HG03457 (cell line): ENCODE measurements around the gene NUDT4.
"Not testable (repeated sequence)": the region's sequence is repeated elsewhere in the genome, so short reads cannot be mapped to it uniquely, and the experiment has no call there.

Experiments
- ATAC-seq: cut with Tn5 transposase; IDR thresholded peaks from one replicate; pipeline ENCODE4 v1.9.1; 2021; ENCODE audit warnings: moderate number of reproducible peaks; ENCODE audit not compliant: unreplicated experiment

Gene NUDT4

DNA sequence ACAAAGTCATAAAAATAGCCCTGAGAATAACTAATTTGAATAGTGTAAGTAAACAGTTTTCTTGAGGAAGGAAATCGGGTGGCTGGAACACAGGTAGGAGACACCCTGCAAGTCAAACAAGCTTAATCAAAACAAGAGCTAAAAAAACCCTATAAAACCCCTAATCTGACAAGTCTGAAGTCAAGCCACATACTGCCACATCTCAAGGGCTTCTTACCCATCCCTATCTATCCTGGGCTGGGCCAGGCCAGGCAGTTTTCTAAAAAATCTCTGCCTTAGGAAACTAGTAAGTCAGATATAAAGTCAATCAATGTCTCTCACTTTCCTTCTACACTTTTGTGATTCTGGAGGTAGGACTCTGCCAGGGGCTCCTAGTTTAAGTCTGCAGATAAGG lies 48.7 kb downstream of the NUDT4 start:
- ATAC-seq, result no peak

DNA sequence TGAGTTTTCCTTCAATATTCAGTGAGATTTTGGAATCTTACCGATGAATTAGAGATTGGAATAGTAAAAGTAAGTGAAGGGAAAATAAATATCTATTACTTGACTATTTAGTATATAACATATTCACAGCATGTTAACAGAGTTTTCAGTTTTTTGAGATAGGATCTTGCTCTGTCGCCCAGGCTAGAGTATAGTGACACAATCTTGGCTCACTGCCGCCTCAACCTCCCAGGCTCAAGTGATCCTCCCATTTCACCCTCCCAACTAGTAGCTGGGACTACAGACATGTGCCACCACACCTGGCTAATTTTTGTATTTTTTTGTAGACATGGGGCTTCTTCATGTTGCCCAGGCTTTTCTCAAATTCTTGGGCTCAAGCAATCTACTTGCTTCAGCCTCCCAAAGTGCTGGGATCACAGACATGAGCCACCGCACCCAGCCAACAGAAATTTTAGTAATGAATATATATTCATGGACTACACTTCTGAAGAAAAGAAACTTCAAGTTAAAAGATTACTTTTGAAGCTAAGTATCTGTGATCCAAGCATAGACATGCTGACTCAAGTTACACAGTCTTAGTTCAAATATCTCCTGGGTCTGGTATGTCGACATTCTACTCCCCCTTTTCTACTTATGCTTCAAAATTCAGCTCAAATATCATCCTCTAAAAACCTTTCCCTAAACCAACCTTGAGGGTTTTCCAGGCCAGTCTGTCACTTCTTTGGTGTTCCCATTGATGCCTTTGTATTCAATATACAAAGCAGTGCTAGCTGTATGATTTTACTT lies 50.2 kb downstream of the NUDT4 start:
- no peak for ATAC-seq

DNA sequence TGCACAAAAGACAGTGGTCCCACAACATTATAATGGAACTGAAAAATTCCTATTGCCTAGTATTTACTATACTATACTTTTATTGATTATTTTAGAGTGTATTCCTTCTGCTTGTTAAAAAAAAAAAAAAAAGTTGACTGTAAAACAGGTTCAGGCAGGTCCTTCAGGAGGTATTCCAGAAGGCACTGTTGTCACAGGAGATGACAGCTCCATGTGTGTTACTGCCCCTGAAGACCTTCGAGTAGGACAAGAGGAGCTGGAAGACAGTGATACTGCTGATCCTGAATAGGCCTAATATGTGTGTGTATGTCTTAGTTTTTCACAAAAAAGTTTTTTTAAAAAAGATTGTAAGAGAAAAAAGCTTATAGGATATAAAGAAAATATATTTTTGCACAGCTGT lies 51.7 kb downstream of the NUDT4 start:
- ATAC-seq, result no peak

DNA sequence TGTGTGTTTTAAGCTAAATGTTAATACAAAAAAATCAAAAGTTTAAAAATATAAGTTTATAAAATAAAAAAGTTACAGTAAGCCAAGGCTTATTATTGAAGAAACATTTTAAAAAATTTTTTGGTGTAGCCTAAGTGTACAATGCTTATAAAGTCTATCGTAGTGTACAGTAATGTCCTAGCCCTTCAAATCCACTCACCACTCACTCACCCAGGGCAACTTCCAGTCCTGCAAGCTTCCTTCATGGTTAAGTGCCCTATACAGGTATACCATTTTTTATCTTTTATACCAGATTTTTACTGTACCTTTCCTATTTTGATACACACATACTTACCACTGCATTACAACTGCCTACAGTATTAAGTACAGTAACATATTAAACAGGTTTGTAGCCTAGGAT lies 52.1 kb downstream of the NUDT4 start:
- ATAC-seq, result no peak

DNA sequence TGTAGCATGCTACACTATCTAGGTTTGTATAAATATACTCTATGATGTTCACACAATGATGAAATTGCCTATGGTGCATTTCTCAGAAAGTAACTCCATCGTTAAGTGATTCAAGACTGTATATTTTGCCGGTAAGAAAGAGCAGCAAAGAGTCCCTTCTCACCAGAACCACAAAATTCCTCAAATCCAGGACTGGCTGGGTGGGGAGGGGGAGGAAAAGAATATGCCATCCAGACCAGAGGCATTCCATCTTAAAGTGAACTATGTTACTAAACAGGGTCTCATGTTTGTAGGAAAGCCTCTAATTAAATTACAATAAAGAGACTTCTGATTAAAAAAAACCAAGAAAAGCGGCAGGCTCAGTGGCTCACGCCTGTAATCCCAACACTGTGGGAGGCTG lies 52.6 kb downstream of the NUDT4 start:
- ATAC-seq, result no peak

DNA sequence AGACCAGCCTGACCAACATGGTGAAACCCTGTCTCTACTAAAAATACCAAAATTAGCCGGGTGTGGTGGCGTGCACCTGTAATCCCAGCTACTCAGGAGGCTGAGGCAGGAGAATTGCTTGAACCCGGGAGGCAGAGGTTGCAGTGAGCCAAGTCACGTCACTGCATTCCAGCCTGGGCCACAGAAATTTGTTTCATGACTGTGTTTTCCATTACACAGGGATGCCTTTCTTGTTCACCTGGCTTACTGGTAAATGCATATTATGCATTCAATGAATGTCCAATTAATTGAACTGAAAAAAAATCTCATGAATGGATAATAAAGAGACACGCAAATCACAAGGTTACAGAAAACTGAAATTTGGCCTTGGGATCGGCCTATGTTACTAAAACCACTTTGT lies 54.3 kb downstream of the NUDT4 start:
- not testable (repeated sequence) for ATAC-seq

DNA sequence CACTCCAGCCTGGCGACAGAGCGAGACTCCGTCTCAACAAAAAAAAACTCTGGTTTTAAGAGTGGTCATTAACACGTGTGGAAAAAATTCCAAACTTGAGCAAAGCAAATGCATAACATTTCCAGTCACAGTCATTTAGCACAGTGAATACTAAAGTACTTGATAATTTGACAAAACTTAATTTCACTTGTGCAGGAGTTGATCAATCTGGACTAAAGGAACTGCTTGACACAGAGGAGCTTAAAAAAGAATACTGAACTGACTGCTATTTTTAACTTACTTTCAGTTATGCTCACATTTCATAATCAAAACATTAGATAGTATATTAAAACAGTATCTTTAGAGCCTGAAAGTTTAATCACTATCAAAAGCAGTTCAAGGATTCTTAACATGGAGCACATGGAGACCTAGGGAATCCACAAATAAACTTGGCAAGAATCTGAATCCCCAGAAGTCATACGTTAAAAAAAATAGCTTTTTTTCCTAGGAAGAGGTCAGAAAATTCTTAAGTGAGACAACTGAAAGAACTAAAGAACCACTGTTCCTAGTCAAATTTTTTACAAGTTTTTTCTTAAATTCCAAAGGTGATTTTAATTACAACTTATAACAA lies 56.6 kb downstream of the NUDT4 start:
- ATAC-seq, result no peak

DNA sequence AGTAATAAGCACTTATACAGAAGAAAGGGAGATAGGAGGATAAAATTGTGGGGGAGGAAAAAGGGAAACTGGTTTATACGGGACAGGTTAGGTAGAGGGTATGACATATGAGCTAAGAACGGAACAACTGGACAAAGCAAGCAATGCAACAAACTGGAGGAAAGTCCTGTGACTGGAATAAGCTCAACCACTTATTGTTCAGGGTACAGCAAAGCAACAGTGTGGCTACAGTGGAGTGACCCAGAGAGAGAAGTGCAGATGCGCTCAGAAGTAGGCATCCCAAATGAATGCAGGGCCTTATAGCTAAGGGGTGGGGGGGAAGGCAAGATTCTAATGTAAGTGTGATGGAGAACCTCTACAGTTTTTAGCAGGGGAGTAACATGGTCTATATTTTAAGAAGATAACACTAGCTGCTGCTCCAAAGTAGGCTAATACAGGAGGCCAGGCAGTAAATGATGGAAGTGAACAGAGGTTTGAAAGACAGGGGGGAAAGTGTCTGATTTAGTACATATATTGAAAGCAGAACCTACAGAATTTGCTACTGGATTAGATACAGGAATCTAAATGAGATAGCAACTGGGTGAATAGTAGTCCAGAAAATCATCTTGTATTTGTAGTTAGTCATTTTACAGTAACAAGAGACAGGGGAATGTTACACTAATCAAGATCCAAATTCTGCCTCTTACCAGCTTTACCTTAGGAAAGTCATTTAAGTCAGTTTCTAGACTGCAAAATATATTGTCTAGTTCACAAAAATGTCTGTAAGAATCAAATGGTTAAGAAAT lies 60.7 kb downstream of the NUDT4 start:
- ATAC-seq, result no peak

DNA sequence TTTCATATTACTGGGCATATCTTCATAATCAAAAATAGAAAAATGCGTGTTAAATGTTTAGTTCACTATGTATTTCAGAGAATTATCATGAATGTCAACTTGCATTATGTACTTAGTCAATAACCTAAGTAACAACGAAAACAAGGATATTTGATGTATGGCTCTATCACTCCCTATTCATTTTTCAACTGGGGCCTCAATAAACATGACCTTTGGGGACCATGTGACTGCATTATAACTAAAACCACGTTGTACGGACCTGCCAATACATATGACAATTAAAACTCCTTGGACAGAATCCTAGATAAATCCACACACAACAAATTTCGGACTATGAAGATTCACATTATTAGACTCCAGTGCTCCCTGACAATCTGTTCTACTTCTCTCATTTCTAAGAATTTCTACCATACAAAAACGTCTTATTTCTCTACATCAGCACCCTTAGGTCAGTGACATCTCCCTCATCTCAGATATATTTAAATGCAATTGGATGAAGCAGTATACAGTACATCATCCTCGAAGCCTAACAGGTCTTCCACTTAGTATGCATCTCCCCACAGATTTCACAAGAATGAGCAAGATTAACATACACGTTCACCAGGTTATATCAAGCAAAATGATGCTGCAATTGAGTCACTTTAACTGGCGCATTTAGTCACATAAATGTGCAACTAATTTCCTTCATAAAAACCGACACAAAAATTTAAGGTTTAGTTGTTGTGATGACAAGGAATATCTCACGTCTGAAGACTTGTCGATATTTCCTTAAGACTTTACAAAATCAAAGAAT lies 62.5 kb downstream of the NUDT4 start:
- ATAC-seq, result no peak

DNA sequence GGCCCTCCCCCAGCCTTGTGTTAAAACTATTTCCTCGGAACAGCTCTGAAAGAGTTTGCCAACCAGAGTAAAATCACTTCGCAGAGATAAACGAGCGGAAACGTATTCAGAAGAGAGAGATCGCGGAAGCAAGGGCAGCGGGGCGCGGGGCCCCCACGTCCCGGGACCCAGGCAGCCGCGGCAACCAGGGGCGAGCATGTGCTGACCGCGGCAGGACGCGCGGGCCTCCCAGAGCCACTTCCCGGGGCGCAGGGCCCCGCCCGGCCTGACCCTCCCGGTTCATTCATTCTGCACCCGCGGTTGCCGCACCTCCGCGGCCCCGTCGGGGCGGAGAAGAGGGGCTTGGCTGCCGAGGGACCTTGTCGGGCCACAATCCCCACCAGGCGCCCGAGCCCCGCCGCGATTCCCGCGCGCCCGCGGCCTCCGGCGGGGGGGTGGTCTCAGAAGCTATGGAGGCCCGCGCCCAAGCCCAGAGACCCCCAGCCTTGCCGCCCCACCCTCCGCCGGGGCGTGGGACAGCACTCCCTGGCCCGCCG lies 63.4 kb downstream of the NUDT4 start:
- no peak for ATAC-seq

DNA sequence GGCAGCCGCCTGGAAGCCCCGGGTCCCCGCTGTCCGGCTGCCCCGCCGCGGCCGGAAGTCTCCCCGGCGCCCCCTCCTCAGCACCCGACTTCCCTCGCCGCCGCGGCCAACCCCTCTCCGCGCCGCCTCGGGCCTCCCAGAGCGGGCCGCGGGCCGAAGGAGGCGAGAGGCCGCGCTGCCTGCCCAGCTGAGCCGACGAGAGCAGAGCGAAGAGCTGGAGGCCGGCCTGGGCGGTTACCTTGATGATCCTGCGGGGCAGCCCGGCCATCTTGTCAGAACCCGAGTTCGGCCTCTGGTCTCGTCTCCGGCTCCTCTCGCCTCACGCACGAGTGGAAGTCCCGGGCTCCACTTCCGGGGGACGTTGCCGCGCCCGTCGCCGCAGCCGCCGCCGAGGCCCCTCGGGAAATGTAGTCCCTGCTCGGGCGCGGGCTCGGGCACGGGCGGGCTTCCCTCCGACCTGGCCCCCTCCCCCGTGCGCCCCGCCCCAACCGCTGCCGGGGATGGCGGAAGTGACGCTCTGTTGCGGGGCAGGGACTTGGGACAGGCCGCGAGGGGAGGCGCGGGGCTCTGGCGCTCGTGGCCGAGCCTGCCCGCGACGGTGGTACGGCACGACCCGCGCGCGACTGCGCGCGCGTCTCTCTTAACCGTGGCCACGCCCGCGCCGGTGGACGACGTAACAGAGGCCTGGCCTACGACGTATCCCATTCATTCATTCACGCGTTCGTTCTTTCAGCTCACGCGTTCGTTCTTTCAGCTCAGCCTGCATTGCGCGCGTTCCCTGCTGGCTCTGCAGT lies 64.1 kb downstream of the NUDT4 start, which contains the start of gene UBE2N:
UBE2N (minus strand) TSS at position 331 of the 794 bp plus-strand sequence; CDS start at position 268, 63 bp downstream.
- peak; percentile 73 for ATAC-seq

DNA sequence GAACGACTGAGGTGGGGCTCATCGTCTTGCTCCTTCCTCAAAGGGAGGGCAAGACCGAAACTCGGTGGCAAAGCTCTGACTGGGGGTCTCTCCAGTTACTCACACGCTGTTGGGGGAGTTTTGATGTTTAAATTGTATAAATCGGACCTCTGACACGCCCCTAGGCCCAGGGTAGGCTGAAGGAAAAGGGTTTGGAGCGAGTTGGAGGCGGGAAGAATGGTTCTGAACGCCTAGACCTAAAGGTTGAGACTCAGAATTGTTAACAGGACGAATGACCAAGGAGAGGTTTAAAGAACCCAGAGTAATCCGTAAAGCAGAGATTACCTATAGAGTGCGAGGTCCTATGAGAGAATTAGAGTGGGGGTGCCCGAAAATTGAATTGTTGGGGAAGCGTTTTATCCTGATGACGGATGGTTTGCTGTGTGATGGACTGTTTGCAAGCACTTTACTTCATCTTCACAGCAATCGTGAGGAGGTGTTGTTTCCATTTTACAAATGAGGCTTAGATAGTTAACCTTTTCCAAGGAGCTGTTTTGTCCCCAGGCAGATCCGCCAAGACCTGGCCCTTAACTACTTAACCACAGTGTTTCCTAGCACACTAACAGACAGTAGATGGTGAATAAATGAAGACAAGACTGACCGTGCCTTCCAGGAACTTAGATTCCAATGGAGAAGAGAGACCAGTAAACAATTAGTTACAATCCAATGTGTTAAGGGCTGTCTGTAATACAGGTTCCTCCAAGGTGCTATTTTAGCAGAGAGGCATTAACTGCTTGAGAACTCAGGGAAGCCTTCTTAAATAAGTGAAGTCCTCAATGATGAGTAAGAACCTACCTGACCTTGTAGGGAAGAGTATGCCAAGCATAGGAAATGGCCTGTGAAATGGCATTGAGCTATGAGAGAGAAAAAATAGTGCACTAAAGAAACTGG lies 65.0 kb downstream of the NUDT4 start:
- no peak for ATAC-seq

DNA sequence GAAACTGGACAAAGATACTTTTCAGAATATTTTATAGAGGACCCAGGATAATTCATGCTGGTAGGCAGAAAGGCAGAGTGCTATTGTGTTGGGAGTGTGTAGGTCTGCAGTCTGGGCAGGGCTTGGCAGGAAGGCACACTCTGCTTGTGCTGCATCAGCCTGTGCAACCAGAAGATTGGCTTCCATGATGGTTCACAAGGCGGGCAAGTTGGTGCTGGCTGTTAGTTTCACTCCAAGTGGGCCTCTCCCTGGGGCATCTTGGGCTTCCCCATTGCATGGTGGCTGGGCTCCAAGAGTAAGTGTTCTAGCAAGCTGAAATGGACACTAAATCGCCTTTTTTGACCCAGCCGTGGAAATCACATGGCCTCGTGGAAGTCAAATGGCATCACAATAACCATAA lies 65.9 kb downstream of the NUDT4 start:
- no peak for ATAC-seq

DNA sequence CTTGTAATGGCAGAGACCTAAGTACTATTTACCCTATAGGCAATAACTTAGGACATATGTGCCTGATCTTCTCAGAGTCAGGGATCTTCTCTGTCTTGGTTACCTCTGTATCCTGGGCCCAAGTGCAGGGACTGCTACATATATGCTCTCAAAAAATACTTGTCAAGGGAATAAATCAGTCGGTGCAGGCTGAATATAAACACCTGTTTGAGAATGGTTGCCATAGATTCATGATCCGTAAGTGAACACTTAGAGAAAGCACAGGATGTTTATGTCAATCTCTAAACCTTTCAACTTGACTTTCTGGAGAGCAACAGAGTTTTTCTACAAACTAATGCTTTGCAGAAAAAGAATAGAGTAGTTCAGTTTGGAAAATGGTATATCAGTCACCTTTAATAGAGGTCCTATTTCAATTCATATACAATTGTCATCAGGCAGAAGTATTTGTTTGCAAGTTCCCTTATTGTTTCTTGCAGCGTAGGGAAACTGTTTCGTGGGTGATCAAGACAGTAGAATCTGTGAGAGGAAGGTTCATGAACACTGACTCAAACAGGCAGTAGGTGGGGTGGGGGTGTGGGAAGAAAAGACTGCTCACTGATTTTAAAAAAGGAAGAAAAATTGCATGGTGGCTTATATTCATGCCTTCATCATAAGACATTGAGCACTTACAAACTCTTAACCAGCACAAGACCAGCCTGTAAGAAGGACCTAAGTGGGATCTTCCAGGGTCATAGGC lies 70.0 kb downstream of the NUDT4 start:
- ATAC-seq, result no peak

DNA sequence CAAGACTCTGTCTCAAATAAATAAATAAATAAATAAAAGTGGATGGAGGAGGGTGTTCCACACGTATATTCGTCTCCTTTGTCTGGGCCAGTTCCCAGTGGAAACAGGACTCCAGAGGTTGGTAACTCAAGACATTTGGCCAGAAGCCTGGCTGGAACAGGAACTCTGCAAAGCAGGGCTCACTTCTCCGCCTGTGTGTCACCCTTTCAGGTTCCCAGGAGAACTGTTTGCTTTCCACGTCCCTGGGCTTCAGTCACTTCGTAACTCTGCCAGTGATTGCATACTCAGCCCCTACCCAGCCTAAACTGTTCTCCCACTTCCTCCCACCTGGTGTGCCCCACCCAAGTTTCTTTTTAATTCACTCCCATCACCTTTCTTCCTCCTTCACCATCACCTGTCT lies 71.1 kb downstream of the NUDT4 start:
- no peak for ATAC-seq

DNA sequence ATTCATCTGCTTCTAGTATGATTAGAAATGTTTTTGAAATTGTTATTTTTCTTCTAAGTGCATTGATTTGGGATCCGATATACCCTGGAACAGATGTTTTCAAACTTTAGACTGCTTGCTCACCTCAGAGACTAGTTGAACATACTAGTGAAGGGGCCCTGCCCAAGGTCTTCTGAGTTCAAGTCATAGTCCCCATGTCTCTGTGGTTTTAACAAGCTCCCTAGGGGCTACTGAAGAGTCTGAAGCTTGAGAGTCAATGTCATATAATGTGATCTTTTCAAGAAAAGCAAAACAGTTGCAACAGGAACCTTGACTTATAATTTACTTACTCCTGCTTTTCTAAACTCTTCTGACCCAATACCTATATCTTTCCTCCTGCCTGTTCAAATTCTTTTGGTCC lies 71.6 kb downstream of the NUDT4 start:
- no peak for ATAC-seq

DNA sequence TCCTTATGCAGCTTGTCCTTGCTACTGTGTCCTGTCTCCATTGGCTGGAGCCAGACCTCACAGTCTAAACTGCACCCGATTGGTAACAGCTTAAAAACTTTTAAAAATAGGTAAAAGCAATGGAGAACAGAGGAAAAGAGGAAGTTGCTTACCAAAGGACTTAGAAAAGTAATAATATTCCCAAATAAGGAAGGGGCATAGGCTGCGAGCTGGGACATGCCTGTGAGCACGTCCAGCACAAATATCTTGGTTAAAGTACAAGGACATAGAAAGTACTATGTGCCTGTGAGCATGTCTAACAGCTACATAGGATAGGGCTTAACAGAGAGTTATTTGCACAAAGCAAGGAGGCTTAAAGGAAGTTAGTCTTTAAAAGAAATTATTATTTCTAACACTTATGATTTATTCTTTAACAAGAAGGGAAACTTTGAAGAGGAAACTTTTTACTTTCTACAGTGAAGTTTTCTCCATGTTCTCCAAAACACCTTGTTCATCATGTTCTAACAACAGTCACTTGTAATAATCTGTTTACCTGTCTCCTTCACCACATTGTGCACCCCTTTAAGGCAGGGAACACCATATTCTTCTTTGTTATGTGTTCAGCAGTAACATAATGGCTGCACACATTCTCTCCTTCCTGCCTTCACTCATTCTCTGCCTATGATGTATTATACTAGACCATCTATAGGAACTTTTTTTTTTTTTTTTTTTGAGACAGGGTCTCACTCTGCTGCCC lies 73.9 kb downstream of the NUDT4 start:
- ATAC-seq, result no peak

DNA sequence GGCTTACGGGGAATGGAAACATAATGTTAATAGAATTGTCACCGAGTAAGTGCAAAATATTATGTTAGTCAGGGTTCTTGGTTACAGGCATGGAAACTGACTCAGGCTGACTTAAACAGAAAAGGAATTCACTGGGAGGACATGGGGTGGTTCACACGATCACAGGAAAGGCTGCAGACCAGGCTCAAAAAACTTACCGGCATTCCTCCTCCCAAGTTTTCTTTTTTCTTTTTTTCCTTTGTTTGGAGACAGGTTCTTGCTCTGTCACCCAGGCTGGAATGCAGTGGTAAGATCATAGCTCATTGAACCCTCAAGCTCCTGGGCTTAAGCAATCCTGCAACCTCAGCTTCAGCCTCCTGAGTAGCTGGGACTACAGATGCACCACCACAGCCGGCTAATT lies 75.9 kb downstream of the NUDT4 start:
- ATAC-seq, result no peak
